K562 (cell line): ENCODE data around the gene HOXB5. TPM values are rescaled to one million over a fixed set of nuclear protein-coding genes. Genes with fewer than 3 reads are reported as not detected.

ENCODE experiments used
- ATAC-seq: fragments of 200-7000 bp; cut with Tn5 transposase; 3 replicates; pipeline ENCODE4 v1.9.1; 2020; ENCODE audit warnings: moderate library complexity
- BruUV-seq: library from RNA; stranded (reverse); fragments of 400-500 nt; replicated peaks from 2 replicates; lab custom pipeline; 2021; lab: Mats Ljungman, UMichigan
- CTCF ChIA-PET: fragments of 300-600 bp; formaldehyde crosslinking; extraction: SDS; loops from one replicate; lab custom pipeline; 2021; ENCODE audit warnings: low intra/inter-chr PET ratio; lab: Yijun Ruan, JAX
- POLR2A ChIA-PET: fragments of 300-600, 350-650 bp; sonication (Branson Sonifier 250); formaldehyde crosslinking; extraction: SDS; loops from one replicate; lab custom pipeline; 2021; ENCODE audit warnings: antibody characterized with exemption, inconsistent platforms; lab: Yijun Ruan, JAX
- DNase-seq, 4 experiments: peaks; one replicate each; pipeline versions ENCODE4 v3.0.0 to v3.0.0-alpha.2; 2011 to 2018; ENCODE audit warnings: low spot score in 3 of 4, mixed read lengths in 3 of 4; ENCODE audit errors: extremely low read depth in 1 of 4
- FAIRE-seq: peaks from 2 replicates; lab custom pipeline; 2011; peaks lifted over from hg19 to GRCh38; lab: Jason Lieb, UNC
- H2AFZ ChIP-seq: 2 replicates; pipeline ENCODE4 v1.6.0; 2011; ENCODE audit warnings: low read depth, low read length, control low read depth, inconsistent platforms
- H3K27ac ChIP-seq: fragments of 200-600 bp; 3 replicates; pipeline ENCODE4 v1.8.0; 2011; ENCODE audit warnings: low read depth, mild to moderate bottlenecking, control low read depth, inconsistent platforms, low read length, moderate library complexity, mixed read lengths; ENCODE audit errors: extremely low read depth
- H3K27me3 ChIP-seq, 2 experiments: fragments of 300-600 bp in 1 of 2; 2 replicates in 1 of 2; 3 replicates in 1 of 2; pipeline versions ENCODE4 v1.6.0 to v1.8.0; 2011; ENCODE audit warnings: inconsistent platforms in 2 of 2, low read length in 2 of 2, mild to moderate bottlenecking in 1 of 2, mixed read lengths in 1 of 2, moderate library complexity in 1 of 2; ENCODE audit not compliant: control insufficient read depth in 2 of 2, insufficient read depth in 2 of 2
- H3K36me3 ChIP-seq: fragments of 300-600 bp; 3 replicates; pipeline ENCODE4 v1.8.0; 2011; ENCODE audit warnings: mild to moderate bottlenecking, low read length, inconsistent platforms; ENCODE audit not compliant: control insufficient read depth, insufficient read depth
- H3K4me1 ChIP-seq, 2 experiments: fragments of 200-600 bp in 1 of 2; replicated peaks in 1 of 2; 2 replicates in 1 of 2; 3 replicates in 1 of 2; pipeline versions ENCODE4 v1.5.1 to v1.8.0; 2011; ENCODE audit warnings: inconsistent platforms in 2 of 2, low read length in 2 of 2, mild to moderate bottlenecking in 1 of 2, mixed read lengths in 1 of 2, moderate library complexity in 1 of 2; ENCODE audit not compliant: control insufficient read depth in 2 of 2, insufficient read depth in 2 of 2
- H3K4me2 ChIP-seq: 2 replicates; pipeline ENCODE4 v1.6.1; 2011; ENCODE audit warnings: low read length, control low read depth, inconsistent platforms, mixed read lengths; ENCODE audit not compliant: insufficient read depth
- H3K4me3 ChIP-seq: fragments of 200-600 bp; sonication (generic), shearing (Covaris generic); 2 replicates; pipeline ENCODE4 v1.5.1; 2016; ENCODE audit warnings: control low read depth, inconsistent platforms
- H3K79me2 ChIP-seq: fragments of 200-600 bp; 3 replicates; pipeline ENCODE4 v1.8.0; 2011; ENCODE audit warnings: low read length, inconsistent platforms; ENCODE audit not compliant: control insufficient read depth, insufficient read depth
- H3K9ac ChIP-seq, 2 experiments: 2 replicates each; pipeline versions ENCODE4 v1.6.0 to v1.6.1; 2011; ENCODE audit warnings: low read depth in 2 of 2, low read length in 2 of 2, control low read depth in 1 of 2, inconsistent platforms in 1 of 2, mild to moderate bottlenecking in 1 of 2, mixed read lengths in 1 of 2; ENCODE audit not compliant: insufficient read depth in 1 of 2
- H3K9me1 ChIP-seq: one replicate; pipeline ENCODE4 v1.6.0; 2011; ENCODE audit warnings: inconsistent platforms, mild to moderate bottlenecking, low read length, moderate library complexity; ENCODE audit not compliant: control insufficient read depth, insufficient read depth
- H3K9me3 ChIP-seq: replicated peaks from 2 replicates; pipeline ENCODE4 v1.5.1; 2011; ENCODE audit warnings: low read depth, low read length, inconsistent platforms; ENCODE audit not compliant: control insufficient read depth, insufficient read depth
- H4K20me1 ChIP-seq: replicated peaks from 2 replicates; pipeline ENCODE4 v1.6.1; 2011; ENCODE audit warnings: low read length, inconsistent platforms, mixed read lengths; ENCODE audit not compliant: control insufficient read depth, insufficient read depth
- ARNT ChIP-seq, 2 experiments: fragments of 450-650 bp; IDR thresholded peaks; 2 replicates each; pipeline ENCODE4 v1.6.1; 2016; ENCODE audit warnings: mild to moderate bottlenecking in 1 of 2
- EP300 ChIP-seq: IDR thresholded peaks from 2 replicates; pipeline ENCODE4 v1.6.1; 2012; ENCODE audit warnings: low read length, improper control_type of control experiment
- ETV6 ChIP-seq, 3 experiments: fragments of 150-350 bp in 1 of 3; sonication (generic) in 1 of 3; formaldehyde crosslinking in 1 of 3; IDR thresholded peaks; 2 replicates each; pipeline versions ENCODE4 v1.6.1 to v1.8.0; 2014 to 2022; ENCODE audit warnings: borderline replicate concordance in 2 of 3, low read depth in 2 of 3, antibody characterized with exemption in 1 of 3, low read length in 1 of 3, mild to moderate bottlenecking in 1 of 3, missing genetic modification reagents in 1 of 3
- PHF21A ChIP-seq: fragments of 450-650 bp; IDR thresholded peaks from 2 replicates; pipeline ENCODE4 v1.6.1; 2017; ENCODE audit warnings: low read depth, borderline replicate concordance
- POLR3G ChIP-seq: IDR thresholded peaks from 2 replicates; pipeline ENCODE4 v1.6.1; 2011; ENCODE audit not compliant: insufficient read length, insufficient replicate concordance; ENCODE audit errors: extremely low read depth
- SMARCA5 ChIP-seq: fragments of 450-650 bp; IDR thresholded peaks from 2 replicates; pipeline ENCODE4 v1.6.1; 2016
- TBL1XR1 ChIP-seq, 2 experiments: IDR thresholded peaks; 2 replicates each; pipeline ENCODE4 v1.6.1; 2012; ENCODE audit warnings: improper control_type of control experiment in 2 of 2, low read length in 2 of 2, mild to moderate bottlenecking in 1 of 2
- ZNF431 ChIP-seq: sonication (generic); formaldehyde crosslinking; IDR thresholded peaks from 2 replicates; pipeline ENCODE4 v1.8.0; 2022; ENCODE audit warnings: mild to moderate bottlenecking, missing genetic modification reagents
- ZNF444 ChIP-seq: fragments of 250-450 bp; sonication (Bioruptor Pico); IDR thresholded peaks from 2 replicates; pipeline ENCODE4 v1.4.0; 2020; ENCODE audit warnings: mild to moderate bottlenecking, moderate library complexity
- ZNF512 ChIP-seq: IDR thresholded peaks from 2 replicates; pipeline ENCODE4 v1.6.1; 2016; ENCODE audit warnings: missing genetic modification characterization, missing compliant biosample characterization
- ZNF77 ChIP-seq: fragments of 250-450 bp; sonication (Bioruptor Pico); IDR thresholded peaks from 2 replicates; pipeline ENCODE4 v1.5.0; 2020
- WGBS: fragments of 100-300 bp; shearing (Covaris generic); methylation state at CpG from one replicate; pipeline ENCODE4 v1.1.6; 2016; ENCODE audit warnings: low coverage, mixed read lengths; ENCODE audit not compliant: insufficient coverage; ENCODE audit errors: missing lambda C conversion rate; 5-methylcytosine and 5-hydroxymethylcytosine counted together
- in situ Hi-C: fragments of 300-500 bp; cut with MboI; formaldehyde crosslinking; loops from 4 replicates; pipeline ENCODE4 v1.15.0; 2018; ENCODE audit warnings: inconsistent platforms, mixed read lengths
- intact Hi-C: fragments of 100-400 bp; cut with micrococcal nuclease; formaldehyde crosslinking; loops from 2 replicates; pipeline ENCODE4 v1.14.2; 2022
- polyA plus RNA-seq, 8 experiments: library from polyadenylated mRNA; depleted of rRNA in 4 of 8; stranded (reverse) in 5 of 8; unstranded in 3 of 8; fragments of >200 nt; fragmentation: Nextera tagmentation in 2 of 8; fragmentation: Illumina TruSeq in 1 of 8; extraction: Ambion mirVana in 2 of 8; extraction: Trizol in 1 of 8; gene quantifications; 2 replicates each; pipeline versions ENCODE4 v1.2.1 to v1.2.3, GENCODE V29; 2011 to 2014; ENCODE audit warnings: inconsistent platforms in 1 of 8, missing spikeins in 1 of 8
- total RNA-seq, 7 experiments: library from RNA; depleted of rRNA in 6 of 7; stranded (reverse); fragments of >200 nt in 6 of 7; fragmentation: Illumina TruSeq in 2 of 7; extraction: Trizol in 2 of 7; gene quantifications; 2 replicates each; pipeline versions ENCODE4 v1.2.1 to v1.2.3, GENCODE V29; 2011 to 2021; ENCODE audit warnings: low replicate concordance in 1 of 7
- TF ChIP-seq, protein P1 (sequence below): sonication (generic); formaldehyde crosslinking; IDR thresholded peaks from 2 replicates; pipeline ENCODE4 v1.8.1; 2023; ENCODE audit warnings: missing genetic modification reagents, mild to moderate bottlenecking, borderline replicate concordance
- TF ChIP-seq, protein P2 (sequence below): sonication (generic); formaldehyde crosslinking; IDR thresholded peaks from 2 replicates; pipeline ENCODE4 v1.8.1; 2022; ENCODE audit warnings: missing genetic modification reagents
- TF ChIP-seq, protein P3 (sequence below): fragments of 450-650 bp; formaldehyde crosslinking; IDR thresholded peaks from 2 replicates; pipeline ENCODE4 v1.4.0; 2020; ENCODE audit warnings: mild to moderate bottlenecking, moderate library complexity

HOXB5 gene
- total and polyA plus RNA-seq, 9 of the 15 experiments (the other 6 are each of a cell fraction or from before 2014, with no cell fraction given): 0.24 to 2.7 (median 0.65) TPM

DNA sequence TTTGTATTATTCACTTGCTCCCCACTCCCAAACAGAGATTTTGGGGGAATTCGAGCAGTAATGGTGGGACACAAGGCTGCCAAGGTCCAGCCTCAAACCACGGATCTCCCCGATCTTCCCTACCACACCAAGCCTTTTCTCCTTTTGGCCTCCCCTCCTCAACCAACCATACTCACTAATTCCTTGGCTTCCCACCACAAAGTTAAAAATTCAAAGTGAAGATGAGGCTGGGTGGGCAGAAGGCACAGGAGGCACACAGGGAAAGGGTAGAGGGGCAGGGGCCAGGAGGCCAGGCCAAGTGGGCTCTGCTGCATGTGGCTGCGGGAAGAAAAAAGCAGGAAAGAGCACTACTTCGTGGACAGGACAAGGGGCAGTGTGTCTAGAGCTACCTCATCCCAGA lies 30.6 kb downstream of the HOXB5 start:
- no TSS peak for BruUV-seq
- H3K27ac ChIP-seq: no peak overlapping the region; the same call in 2 of the 3 replicates
- ChIA-PET POLR2A (interaction anchor here (0.6 to 0.9 kb wide), 2 partner anchors 15 to 177 kb away, joined by 3 read pairs; no protein-coding TSS in a partner anchor), CTCF (no interaction called here)
- DNase-seq: no peak
- in situ Hi-C loops (no loop called here), intact Hi-C loops (no loop called here)
- H2AFZ ChIP-seq: no peak overlapping the region
- no peak for ATAC-seq
- H3K36me3 ChIP-seq: peaks cover 89% of the 10 kb centered on the region; the same call in 2 of the 3 replicates
- no peaks in the 10 kb centered on the region for H3K27me3 ChIP-seq
- H3K9ac ChIP-seq: no peak overlapping the region
- no peak overlapping the region for H3K4me2 ChIP-seq
- peaks cover 6% of the 10 kb centered on the region for H3K9me1 ChIP-seq
- 83% methylated on average over 5 of the region's 5 CpGs for WGBS
- H3K9me3 ChIP-seq: no peaks in the 10 kb centered on the region
- H4K20me1 ChIP-seq: no peaks in the 10 kb centered on the region
- H3K4me3 ChIP-seq: no peak overlapping the region
- H3K4me1 ChIP-seq: peaks cover 13 to 17% of the 10 kb centered on the region in 2 experiments
- H3K79me2 ChIP-seq: peaks cover 35% of the 10 kb centered on the region
- FAIRE-seq: no peak
- TF ChIP-seq, protein P1, sequence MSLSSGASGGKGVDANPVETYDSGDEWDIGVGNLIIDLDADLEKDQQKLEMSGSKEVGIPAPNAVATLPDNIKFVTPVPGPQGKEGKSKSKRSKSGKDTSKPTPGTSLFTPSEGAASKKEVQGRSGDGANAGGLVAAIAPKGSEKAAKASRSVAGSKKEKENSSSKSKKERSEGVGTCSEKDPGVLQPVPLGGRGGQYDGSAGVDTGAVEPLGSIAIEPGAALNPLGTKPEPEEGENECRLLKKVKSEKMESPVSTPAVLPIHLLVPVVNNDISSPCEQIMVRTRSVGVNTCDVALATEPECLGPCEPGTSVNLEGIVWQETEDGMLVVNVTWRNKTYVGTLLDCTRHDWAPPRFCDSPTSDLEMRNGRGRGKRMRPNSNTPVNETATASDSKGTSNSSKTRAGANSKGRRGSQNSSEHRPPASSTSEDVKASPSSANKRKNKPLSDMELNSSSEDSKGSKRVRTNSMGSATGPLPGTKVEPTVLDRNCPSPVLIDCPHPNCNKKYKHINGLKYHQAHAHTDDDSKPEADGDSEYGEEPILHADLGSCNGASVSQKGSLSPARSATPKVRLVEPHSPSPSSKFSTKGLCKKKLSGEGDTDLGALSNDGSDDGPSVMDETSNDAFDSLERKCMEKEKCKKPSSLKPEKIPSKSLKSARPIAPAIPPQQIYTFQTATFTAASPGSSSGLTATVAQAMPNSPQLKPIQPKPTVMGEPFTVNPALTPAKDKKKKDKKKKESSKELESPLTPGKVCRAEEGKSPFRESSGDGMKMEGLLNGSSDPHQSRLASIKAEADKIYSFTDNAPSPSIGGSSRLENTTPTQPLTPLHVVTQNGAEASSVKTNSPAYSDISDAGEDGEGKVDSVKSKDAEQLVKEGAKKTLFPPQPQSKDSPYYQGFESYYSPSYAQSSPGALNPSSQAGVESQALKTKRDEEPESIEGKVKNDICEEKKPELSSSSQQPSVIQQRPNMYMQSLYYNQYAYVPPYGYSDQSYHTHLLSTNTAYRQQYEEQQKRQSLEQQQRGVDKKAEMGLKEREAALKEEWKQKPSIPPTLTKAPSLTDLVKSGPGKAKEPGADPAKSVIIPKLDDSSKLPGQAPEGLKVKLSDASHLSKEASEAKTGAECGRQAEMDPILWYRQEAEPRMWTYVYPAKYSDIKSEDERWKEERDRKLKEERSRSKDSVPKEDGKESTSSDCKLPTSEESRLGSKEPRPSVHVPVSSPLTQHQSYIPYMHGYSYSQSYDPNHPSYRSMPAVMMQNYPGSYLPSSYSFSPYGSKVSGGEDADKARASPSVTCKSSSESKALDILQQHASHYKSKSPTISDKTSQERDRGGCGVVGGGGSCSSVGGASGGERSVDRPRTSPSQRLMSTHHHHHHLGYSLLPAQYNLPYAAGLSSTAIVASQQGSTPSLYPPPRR (CRISPR knock-in tag): no peak
- TF ChIP-seq, protein P2, sequence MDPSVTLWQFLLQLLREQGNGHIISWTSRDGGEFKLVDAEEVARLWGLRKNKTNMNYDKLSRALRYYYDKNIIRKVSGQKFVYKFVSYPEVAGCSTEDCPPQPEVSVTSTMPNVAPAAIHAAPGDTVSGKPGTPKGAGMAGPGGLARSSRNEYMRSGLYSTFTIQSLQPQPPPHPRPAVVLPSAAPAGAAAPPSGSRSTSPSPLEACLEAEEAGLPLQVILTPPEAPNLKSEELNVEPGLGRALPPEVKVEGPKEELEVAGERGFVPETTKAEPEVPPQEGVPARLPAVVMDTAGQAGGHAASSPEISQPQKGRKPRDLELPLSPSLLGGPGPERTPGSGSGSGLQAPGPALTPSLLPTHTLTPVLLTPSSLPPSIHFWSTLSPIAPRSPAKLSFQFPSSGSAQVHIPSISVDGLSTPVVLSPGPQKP (CRISPR knock-in tag): no peak
- TF ChIP-seq ZNF77 (CRISPR knock-in tag) (no peak), POLR3G (no peak), SMARCA5 (no peak), ZNF512 (no peak), EP300 (no peak), PHF21A (no peak), ETV6 (IDR thresholded peaks at IDR 0.05; ENCODE audit: borderline replicate concordance in 1 of 2, low read depth in 2 of 2, low read length in 1 of 2) (no peak), ETV6 (CRISPR knock-in tag; IDR thresholded peaks at IDR 0.05; ENCODE audit: borderline replicate concordance) (no peak), TBL1XR1 (IDR thresholded peaks at IDR 0.05; ENCODE audit: low read length in 2 of 2) (no peak), ZNF431 (CRISPR knock-in tag) (no peak), ARNT (IDR thresholded peaks at IDR 0.05) (no peak), ZNF444 (CRISPR knock-in tag) (no peak)
- TF ChIP-seq, protein P3, sequence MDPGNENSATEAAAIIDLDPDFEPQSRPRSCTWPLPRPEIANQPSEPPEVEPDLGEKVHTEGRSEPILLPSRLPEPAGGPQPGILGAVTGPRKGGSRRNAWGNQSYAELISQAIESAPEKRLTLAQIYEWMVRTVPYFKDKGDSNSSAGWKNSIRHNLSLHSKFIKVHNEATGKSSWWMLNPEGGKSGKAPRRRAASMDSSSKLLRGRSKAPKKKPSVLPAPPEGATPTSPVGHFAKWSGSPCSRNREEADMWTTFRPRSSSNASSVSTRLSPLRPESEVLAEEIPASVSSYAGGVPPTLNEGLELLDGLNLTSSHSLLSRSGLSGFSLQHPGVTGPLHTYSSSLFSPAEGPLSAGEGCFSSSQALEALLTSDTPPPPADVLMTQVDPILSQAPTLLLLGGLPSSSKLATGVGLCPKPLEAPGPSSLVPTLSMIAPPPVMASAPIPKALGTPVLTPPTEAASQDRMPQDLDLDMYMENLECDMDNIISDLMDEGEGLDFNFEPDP: no peak
